ENCODE measurements around the gene LRIT1.

Gene LRIT1

GRCh38 chr10:84201244-84201606 is 40.1 kb downstream of the LRIT1 start:
- H3K4me3 ChIP-seq (ENCODE audit: low read depth, low read length): no peak overlapping the region
- TF ChIP-seq CTCF (IDR thresholded peaks at IDR 0.05; ENCODE audit: insufficient read depth, low read depth, low read length, missing control alignments): no peak
- DNase-seq (ENCODE audit: low read depth): no peak

- H3K4me3 ChIP-seq (ENCODE audit: low read depth, low read length): no peak overlapping the region
- no peak for DNase-seq (ENCODE audit: low read depth)
- no peak for TF ChIP-seq CTCF (IDR thresholded peaks at IDR 0.05; ENCODE audit: insufficient read depth, low read depth, low read length, missing control alignments)
These were observed 40.7 kb downstream of the LRIT1 start for GRCh38 chr10:84200537-84201243.

- H3K4me3 ChIP-seq (ENCODE audit: low read depth, low read length): no peak overlapping the region
- no peak for DNase-seq (ENCODE audit: low read depth)
- no peak for TF ChIP-seq CTCF (IDR thresholded peaks at IDR 0.05; ENCODE audit: insufficient read depth, low read depth, low read length, missing control alignments)
These were observed 43.0 kb downstream of the LRIT1 start for GRCh38 chr10:84198206-84198915.

- no peak overlapping the region for H3K4me3 ChIP-seq (ENCODE audit: low read depth, low read length)
- DNase-seq (ENCODE audit: low read depth): no peak
- no peak for TF ChIP-seq CTCF (IDR thresholded peaks at IDR 0.05; ENCODE audit: insufficient read depth, low read depth, low read length, missing control alignments)
These were observed 43.7 kb downstream of the LRIT1 start for GRCh38 chr10:84197643-84198042.

- no peak for DNase-seq (ENCODE audit: low read depth)
- H3K4me3 ChIP-seq (ENCODE audit: low read depth, low read length): no peak overlapping the region
- no peak for TF ChIP-seq CTCF (IDR thresholded peaks at IDR 0.05; ENCODE audit: insufficient read depth, low read depth, low read length, missing control alignments)
These were observed 44.4 kb downstream of the LRIT1 start for GRCh38 chr10:84196941-84197340.

GRCh38 chr10:84196083-84196482 is 45.3 kb downstream of the LRIT1 start:
- DNase-seq (ENCODE audit: low read depth): no peak
- TF ChIP-seq CTCF (IDR thresholded peaks at IDR 0.05; ENCODE audit: insufficient read depth, low read depth, low read length, missing control alignments): no peak
- no peak overlapping the region for H3K4me3 ChIP-seq (ENCODE audit: low read depth, low read length)
